NK-92 (cell line): ENCODE data around the gene APC2.

Source experiments
- DNase-seq: peaks from one replicate; lab custom pipeline; 2025; ENCODE audit not compliant: unreplicated experiment; lab: John Stamatoyannopoulos, UW

Gene APC2

GRCh38 chr19:1446713-1447481 lies 3.0 kb upstream of the APC2 start:
- no peak for DNase-seq

- no peak for DNase-seq
Measured at GRCh38 chr19:1447504-1447903, 2.4 kb upstream of the APC2 start.

GRCh38 chr19:1447944-1448343 lies 2.0 kb upstream of the APC2 start:
- DNase-seq: no peak

- no peak for DNase-seq
Measured at GRCh38 chr19:1450735-1451731, 1.1 kb downstream of the APC2 start.

- DNase-seq: no peak
Measured at GRCh38 chr19:1451916-1452801, 2.2 kb downstream of the APC2 start.

- DNase-seq: no peak
Measured at GRCh38 chr19:1452802-1453524, 3.0 kb downstream of the APC2 start.

- DNase-seq: no peak
Measured at GRCh38 chr19:1453525-1454364, 3.8 kb downstream of the APC2 start.

GRCh38 chr19:1455002-1455335 lies 5.0 kb downstream of the APC2 start:
- DNase-seq: no peak

GRCh38 chr19:1455336-1456120 lies 5.6 kb downstream of the APC2 start:
- no peak for DNase-seq

GRCh38 chr19:1456121-1456900 lies 6.4 kb downstream of the APC2 start:
- no peak for DNase-seq

- DNase-seq: no peak
Measured at GRCh38 chr19:1457031-1457739, 7.3 kb downstream of the APC2 start.

- no peak for DNase-seq
Measured at GRCh38 chr19:1457892-1458291, 8.0 kb downstream of the APC2 start.

- no peak for DNase-seq
Measured at GRCh38 chr19:1459479-1459878, 9.6 kb downstream of the APC2 start.

GRCh38 chr19:1460033-1460995 lies 10.4 kb downstream of the APC2 start:
- DNase-seq: no peak

GRCh38 chr19:1461862-1462261 lies 11.9 kb downstream of the APC2 start:
- no peak for DNase-seq
